Upper lobe of left lung (tissue), 4 donors: ENCODE measurements around the gene LRRIQ1.

Experiments used
- EP300 ChIP-seq, 4 donors: sonication (generic); formaldehyde crosslinking; IDR thresholded peaks; one replicate each; pipeline ENCODE4 v1.5.1; 2017; ENCODE audit warnings: antibody characterized with exemption in 4 of 4, control low read depth in 2 of 4
- POLR2A ChIP-seq, 4 donors: fragments of 450-650 bp; IDR thresholded peaks; one replicate each; pipeline ENCODE4 v1.5.1; 2016 to 2017; ENCODE audit warnings: antibody characterized with exemption in 4 of 4, mild to moderate bottlenecking in 2 of 4
- POLR2AphosphoS5 ChIP-seq, 2 donors: sonication (generic); formaldehyde crosslinking; IDR thresholded peaks; one replicate each; pipeline ENCODE4 v1.5.1; 2017; ENCODE audit warnings: antibody characterized with exemption in 2 of 2
- TF ChIP-seq, protein P1 (sequence below), 6 experiments: fragments of 450-650 bp in 4 of 6; fragments of 200-600 bp in 2 of 6; sonication (generic) in 2 of 6; IDR thresholded peaks; one replicate each; pipeline ENCODE4 v1.5.1; 2016 to 2019; ENCODE audit warnings: antibody characterized with exemption in 6 of 6

DNA sequence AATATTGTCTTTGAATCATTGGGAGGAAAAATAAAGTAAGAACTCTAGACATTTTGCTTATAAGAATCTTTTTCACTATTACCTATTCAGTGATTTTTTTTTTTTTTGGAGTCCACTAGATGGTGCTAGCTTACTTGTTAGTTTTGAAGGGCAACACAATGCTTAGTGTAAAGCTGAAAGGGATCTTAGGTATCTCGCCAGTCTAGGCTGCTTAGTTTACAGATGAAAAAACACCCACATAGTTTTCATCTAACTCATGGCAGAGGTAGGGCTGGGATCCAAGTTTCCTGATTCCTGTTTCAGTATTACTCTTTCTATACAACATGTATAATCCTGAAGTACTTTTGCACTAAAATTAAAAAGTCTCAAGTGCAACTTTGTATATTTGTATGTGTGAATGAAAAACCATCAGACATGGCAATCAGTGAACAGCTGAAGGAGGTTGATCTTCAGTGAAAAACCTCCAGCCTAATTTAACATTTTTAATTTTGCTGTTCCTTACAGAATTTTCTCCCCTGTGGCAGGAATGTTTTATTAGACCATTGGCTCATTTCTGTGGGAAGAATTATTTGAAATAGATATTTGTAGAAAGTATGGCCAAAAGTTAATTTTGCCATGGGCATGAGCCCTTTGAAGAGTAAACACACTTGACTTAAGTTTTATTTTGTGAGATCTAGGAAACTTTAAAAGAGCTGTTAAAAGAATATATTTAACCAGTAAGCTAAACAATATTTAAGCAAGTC lies 40.7 kb downstream of the LRRIQ1 start:
- TF ChIP-seq, protein P1, sequence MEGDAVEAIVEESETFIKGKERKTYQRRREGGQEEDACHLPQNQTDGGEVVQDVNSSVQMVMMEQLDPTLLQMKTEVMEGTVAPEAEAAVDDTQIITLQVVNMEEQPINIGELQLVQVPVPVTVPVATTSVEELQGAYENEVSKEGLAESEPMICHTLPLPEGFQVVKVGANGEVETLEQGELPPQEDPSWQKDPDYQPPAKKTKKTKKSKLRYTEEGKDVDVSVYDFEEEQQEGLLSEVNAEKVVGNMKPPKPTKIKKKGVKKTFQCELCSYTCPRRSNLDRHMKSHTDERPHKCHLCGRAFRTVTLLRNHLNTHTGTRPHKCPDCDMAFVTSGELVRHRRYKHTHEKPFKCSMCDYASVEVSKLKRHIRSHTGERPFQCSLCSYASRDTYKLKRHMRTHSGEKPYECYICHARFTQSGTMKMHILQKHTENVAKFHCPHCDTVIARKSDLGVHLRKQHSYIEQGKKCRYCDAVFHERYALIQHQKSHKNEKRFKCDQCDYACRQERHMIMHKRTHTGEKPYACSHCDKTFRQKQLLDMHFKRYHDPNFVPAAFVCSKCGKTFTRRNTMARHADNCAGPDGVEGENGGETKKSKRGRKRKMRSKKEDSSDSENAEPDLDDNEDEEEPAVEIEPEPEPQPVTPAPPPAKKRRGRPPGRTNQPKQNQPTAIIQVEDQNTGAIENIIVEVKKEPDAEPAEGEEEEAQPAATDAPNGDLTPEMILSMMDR (IDR thresholded peaks at IDR 0.05): no peak
- TF ChIP-seq POLR2A (IDR thresholded peaks at IDR 0.05): no peak
- TF ChIP-seq EP300 (IDR thresholded peaks at IDR 0.05): no peak
- no peak for TF ChIP-seq POLR2AphosphoS5 (IDR thresholded peaks at IDR 0.05)
